RWPE1 (cell line): ENCODE measurements around the gene WSB1.
A peak's percentile ranks its signal among the peaks of the same experiment; 100 is the strongest.

Experiments
- CTCF ChIA-PET: fragments of 350-600 bp; sonication (Branson Sonifier 250); formaldehyde crosslinking; extraction: SDS; loops from one replicate; lab custom pipeline; 2021; lab: Yijun Ruan, JAX
- POLR2A ChIA-PET: fragments of 400-600 bp; formaldehyde crosslinking; extraction: SDS; loops from one replicate; lab custom pipeline; 2020; ENCODE audit warnings: antibody characterized with exemption; ENCODE audit not compliant: low non-redundant PET; lab: Yijun Ruan, JAX
- DNase-seq: peaks from one replicate; pipeline ENCODE4 v3.0.0; 2012; ENCODE audit warnings: low spot score
- H3K27ac ChIP-seq: fragments of 450-650 bp; 2 replicates; pipeline ENCODE4 v1.5.1; 2017
- TF ChIP-seq, protein P1 (sequence below): fragments of 450-650 bp; conservative IDR thresholded peaks from 2 replicates; pipeline ENCODE4 v1.5.1; 2017; ENCODE audit warnings: low read depth, mild to moderate bottlenecking

Gene WSB1

DNA sequence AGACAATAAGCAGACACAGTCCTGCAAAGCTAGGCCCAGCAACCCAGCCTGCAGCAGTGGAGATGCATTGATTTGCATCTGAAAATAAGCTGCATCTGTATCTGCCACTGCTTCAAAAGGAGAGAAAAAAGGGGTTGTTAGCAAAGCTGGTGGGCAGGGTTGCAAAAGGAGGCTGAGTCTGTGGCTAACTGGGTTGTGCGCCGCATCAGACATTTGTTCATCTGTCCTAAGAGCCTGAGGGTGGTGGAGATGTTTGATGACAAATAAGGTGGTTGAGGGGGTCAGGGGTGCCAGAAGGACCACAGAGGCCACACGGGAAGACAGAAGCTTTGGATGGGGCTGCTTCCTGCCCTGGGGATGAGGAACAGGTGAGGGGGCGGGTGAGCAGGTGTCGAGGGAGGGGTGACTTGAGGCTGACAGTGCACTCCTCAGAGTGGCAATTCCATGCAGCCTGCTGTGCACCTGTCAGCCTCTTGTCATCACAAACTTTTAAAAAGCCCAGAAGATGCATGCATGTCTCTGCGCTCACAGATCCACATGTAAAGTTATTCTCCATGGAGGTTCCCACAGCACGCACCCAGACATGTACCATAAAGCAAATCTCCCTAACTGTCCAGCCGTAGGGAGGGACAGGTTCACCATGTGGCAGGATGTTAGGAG is 35.4 kb downstream of the WSB1 start:
- ChIA-PET POLR2A (no interaction called here), CTCF (interaction anchor here (0.7 kb wide), 1 partner anchor 19 kb away, joined by 3 read pairs; no protein-coding TSS in a partner anchor)
- TF ChIP-seq, protein P1, sequence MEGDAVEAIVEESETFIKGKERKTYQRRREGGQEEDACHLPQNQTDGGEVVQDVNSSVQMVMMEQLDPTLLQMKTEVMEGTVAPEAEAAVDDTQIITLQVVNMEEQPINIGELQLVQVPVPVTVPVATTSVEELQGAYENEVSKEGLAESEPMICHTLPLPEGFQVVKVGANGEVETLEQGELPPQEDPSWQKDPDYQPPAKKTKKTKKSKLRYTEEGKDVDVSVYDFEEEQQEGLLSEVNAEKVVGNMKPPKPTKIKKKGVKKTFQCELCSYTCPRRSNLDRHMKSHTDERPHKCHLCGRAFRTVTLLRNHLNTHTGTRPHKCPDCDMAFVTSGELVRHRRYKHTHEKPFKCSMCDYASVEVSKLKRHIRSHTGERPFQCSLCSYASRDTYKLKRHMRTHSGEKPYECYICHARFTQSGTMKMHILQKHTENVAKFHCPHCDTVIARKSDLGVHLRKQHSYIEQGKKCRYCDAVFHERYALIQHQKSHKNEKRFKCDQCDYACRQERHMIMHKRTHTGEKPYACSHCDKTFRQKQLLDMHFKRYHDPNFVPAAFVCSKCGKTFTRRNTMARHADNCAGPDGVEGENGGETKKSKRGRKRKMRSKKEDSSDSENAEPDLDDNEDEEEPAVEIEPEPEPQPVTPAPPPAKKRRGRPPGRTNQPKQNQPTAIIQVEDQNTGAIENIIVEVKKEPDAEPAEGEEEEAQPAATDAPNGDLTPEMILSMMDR: no peak
- no peak for DNase-seq
- peak overlapping the region; percentile 4; the same call in 1 of the 2 replicates for H3K27ac ChIP-seq

DNA sequence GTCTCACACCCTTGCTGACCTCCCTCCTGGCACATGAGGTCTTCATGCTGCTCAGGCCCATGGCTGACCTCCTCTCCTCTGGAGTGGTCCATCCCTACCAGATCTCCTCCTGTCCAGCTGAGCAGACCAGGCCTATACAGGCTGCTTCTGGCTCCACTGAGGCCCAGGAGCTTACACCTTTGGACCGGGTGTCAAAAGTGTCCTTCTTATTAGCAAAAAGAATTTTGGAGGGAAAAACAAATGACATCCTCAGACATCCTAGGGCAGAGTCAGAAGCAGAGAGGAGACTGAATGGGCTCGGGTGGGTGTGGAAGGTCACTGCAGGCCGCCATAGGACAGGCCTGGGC is 38.1 kb downstream of the WSB1 start:
- CTCF ChIA-PET: interaction anchor here (2.4 kb wide), 1 partner anchor 94 kb away, joined by 40 read pairs; no protein-coding TSS in a partner anchor
- H3K27ac ChIP-seq: peak overlapping the region; percentile 94
- TF ChIP-seq, protein P1: no peak

DNA sequence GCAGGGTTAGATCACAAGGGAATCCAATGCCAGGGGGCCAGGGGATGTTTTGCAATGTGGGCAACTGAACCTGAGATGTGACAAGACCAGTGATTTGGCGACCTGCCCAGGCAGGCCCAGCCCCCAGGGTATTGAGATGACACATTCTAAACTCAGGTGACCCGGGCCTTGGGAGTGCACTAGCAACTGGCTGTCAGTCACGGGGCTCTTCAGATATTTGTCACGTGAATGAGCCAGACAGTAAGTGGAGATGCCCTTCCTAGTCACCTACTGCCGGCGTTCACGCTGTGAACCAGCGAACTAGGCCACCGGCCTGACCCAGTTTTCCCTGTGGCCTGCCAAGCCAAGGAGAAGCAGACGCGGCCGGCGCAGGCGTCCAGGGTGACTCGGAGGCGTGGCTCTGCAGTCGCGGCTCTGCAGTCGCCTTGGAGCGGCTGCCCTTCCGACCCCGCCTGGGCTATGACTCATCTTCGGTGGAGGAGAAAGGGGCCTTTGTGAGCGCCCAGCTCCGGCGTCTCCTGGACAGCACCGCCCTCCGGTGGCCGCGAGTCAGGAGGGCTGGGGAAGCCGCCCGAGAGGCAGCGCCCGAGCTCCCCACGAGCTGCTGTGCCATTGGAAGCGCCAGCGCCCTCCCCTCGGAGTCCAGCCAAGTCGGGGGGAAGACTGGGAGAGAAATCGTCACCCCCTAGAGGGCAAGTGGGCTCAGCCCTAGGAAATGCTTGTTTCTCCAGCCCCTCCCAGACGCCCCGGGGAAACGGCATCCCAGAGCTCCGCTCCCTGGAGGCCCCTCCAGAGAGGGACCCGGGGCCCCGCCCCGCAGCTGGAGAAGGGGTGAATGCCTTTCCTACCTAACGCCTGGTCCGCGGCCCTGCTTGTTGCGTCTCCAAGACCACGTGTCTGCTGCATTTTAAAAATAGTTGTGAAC is 38.8 kb downstream of the WSB1 start:
- peak overlapping the region; percentile 94 for H3K27ac ChIP-seq
- DNase-seq: peak; percentile 91
- TF ChIP-seq, protein P1: peak; percentile 85
- ChIA-PET POLR2A (no interaction called here), CTCF (interaction anchor here (0.5 to 2.4 kb wide), 15 partner anchors 9 to 267 kb away, joined by 3 to 40 read pairs (median 3); no protein-coding TSS in a partner anchor)

More for the DNA sequence above, 38.1 kb downstream of the WSB1 start:
- no peak for DNase-seq
- POLR2A ChIA-PET: interaction anchor here (0.6 to 0.8 kb wide), 2 partner anchors 37 to 140 kb away, joined by 3 read pairs; no protein-coding TSS in a partner anchor

DNA sequence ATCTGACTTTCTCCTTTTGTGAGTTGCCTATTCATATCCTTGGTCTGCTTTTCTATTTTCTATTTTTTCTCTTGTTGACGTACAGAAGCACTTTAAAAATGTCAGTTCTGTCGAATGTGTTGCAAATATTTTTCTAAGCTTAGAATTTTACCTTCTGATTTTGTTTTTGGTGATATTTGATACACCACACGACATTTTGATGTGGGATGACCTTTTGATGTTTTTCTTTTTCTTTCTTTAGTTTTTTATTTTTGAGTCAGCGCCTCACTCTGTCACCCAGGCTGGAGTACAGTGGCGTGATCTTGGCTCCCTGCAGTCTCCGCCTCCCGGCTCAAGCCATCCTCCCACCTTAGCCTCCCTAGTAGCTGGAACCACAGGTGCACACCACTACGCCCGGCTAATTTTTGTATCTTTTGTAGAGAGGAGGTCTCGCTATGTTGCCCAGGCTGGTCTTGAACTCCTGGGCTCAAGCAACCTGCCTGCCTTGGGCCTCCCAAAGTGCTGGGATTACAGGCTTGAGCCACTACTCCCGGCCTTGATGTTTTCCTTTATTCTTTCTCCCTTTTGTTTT is 39.6 kb downstream of the WSB1 start:
- ChIA-PET POLR2A (no interaction called here), CTCF (interaction anchor here (0.6 to 2.4 kb wide), 12 partner anchors 10 to 266 kb away, joined by 3 to 40 read pairs (median 3); no protein-coding TSS in a partner anchor)
- H3K27ac ChIP-seq: peak overlapping the region; percentile 94
- TF ChIP-seq, protein P1: no peak
- DNase-seq: no peak

DNA sequence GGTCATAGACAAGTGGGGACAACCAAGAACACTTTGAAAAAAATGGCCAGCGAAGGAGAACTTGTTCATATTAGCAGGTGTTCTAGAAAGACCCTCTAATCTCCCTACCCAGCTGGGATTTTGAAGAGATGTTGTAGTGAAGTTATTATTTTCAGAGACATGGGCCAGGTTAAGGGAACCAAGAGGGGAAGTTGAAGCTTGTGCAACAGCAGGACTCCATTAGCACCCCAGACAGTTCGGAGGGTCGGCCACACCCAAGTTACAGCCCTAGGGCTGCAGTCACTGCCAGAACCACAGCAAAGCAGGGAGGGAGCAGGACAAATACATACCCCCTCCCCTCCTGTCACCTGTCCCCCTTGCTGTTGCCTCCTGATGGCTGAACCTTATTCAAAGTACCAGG is 42.3 kb downstream of the WSB1 start:
- ChIA-PET POLR2A (no interaction called here), CTCF (no interaction called here)
- no peak for DNase-seq
- TF ChIP-seq, protein P1: no peak
- H3K27ac ChIP-seq: no peak overlapping the region

DNA sequence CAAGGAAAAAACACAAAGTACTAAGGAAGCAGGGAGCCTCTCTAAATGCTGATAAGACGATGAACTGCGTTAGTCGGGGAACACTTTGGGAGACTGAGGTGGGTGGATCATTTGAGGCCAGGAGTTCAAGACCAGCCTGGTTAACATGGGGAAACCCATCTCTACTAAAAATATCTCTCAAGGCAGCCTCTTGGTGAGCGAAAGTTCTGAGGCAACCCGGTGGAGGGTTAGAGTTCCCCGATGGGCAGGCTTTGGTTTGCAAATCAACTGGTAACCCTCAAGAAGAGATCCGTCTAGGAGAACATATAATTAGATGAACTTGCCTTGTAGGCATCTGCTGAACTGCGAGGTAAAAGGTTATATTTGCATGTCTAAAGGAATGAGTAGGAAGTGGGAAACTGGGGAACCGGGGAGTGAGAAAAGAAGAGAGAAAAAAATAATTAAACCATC is 44.6 kb downstream of the WSB1 start:
- POLR2A ChIA-PET: no interaction called here
- CTCF ChIA-PET: no interaction called here
- no peak overlapping the region for H3K27ac ChIP-seq
- TF ChIP-seq, protein P1: no peak
- DNase-seq: no peak
